Activated CD8-positive, alpha-beta T cell treated with anti-CD3 and anti-CD28 coated beads for 36 hours (primary cell): Measurements from ENCODE around the gene CMTM3. TPM values are rescaled to one million over a fixed set of nuclear protein-coding genes. Genes with fewer than 3 reads are reported as not detected.

Source experiments
- ATAC-seq: fragments of 200-7000 bp; cut with Tn5 transposase; one replicate; pipeline ENCODE4 v1.10.0; 2021; ENCODE audit warnings: mild to moderate bottlenecking, moderate library complexity
- CTCF ChIA-PET: fragments of 350-600 bp; sonication (Branson Sonifier 250); formaldehyde crosslinking; loops from one replicate; lab custom pipeline; 2021; ENCODE audit warnings: antibody characterized with exemption; lab: Charles Lee
- POLR2A ChIA-PET: fragments of 350-600 bp; sonication (Branson Sonifier 250); formaldehyde crosslinking; loops from one replicate; lab custom pipeline; 2021; ENCODE audit warnings: antibody characterized with exemption; lab: Charles Lee
- DNase-seq: peaks from one replicate; pipeline ENCODE4 v3.0.0-alpha.2; 2020
- H3K27ac Mint-ChIP-seq: one replicate; pipeline ENCODE4 v1.8.0; 2021; ENCODE audit warnings: mild to moderate bottlenecking, mixed read lengths
- H3K27me3 Mint-ChIP-seq: one replicate; pipeline ENCODE4 v1.8.0; 2021; ENCODE audit warnings: mixed read lengths
- H3K36me3 Mint-ChIP-seq: one replicate; pipeline ENCODE4 v1.8.0; 2021; ENCODE audit warnings: low read depth, mixed read lengths
- H3K4me1 Mint-ChIP-seq: one replicate; pipeline ENCODE4 v1.8.0; 2021; ENCODE audit warnings: low read depth, mixed read lengths
- H3K4me3 Mint-ChIP-seq: one replicate; pipeline ENCODE4 v1.8.0; 2021; ENCODE audit warnings: mild to moderate bottlenecking, moderate library complexity, mixed read lengths
- H3K9me3 Mint-ChIP-seq: one replicate; pipeline ENCODE4 v1.8.0; 2021; ENCODE audit warnings: mixed read lengths
- CTCF ChIP-seq: fragments of 200-600 bp; IDR thresholded peaks from one replicate; pipeline ENCODE4 v1.8.0; 2022; ENCODE audit warnings: antibody characterized with exemption, mild to moderate bottlenecking
- intact Hi-C: fragments of 100-400 bp; cut with micrococcal nuclease; formaldehyde crosslinking; loops from one replicate; pipeline ENCODE4 v1.10.0; 2022
- total RNA-seq, 2 experiments: library from RNA; stranded (reverse); gene quantifications; one replicate each; pipeline ENCODE4 v1.2.3, GENCODE V29; 2021

CMTM3 gene
- total RNA-seq, 2 experiments from 2014 or later = 48.0 to 49.4 TPM

GRCh38 chr16:66580605-66581209 lies 23.8 kb upstream of the CMTM3 start:
- Mint-ChIP-seq H3K27me3 (peaks cover 34% of the 10 kb centered on the region), H3K36me3 (peaks cover 2% of the 10 kb centered on the region), H3K27ac (no peak overlapping the region), H3K4me3 (no peak overlapping the region), H3K9me3 (no peaks in the 10 kb centered on the region), H3K4me1 (peaks cover 23% of the 10 kb centered on the region)
- intact Hi-C loops = no loop called here
- CTCF ChIA-PET = interaction anchor here (1.5 to 3.9 kb wide), 5 partner anchors 9 to 30 kb away, joined by 4 to 26 read pairs (median 16); partner anchors contain the start of gene TK2
- POLR2A ChIA-PET = interaction anchor here (1.5 to 3.7 kb wide), 3 partner anchors 9 to 21 kb away, joined by 4 to 19 read pairs (median 10); no protein-coding TSS in a partner anchor
- ATAC-seq (no peak), DNase-seq (no peak)
- no peak for TF ChIP-seq CTCF

GRCh38 chr16:66581246-66581952 lies 23.1 kb upstream of the CMTM3 start:
- CTCF ChIA-PET = interaction anchor here (1.0 to 3.9 kb wide), 7 partner anchors 8 to 175 kb away, joined by 3 to 26 read pairs (median 8); partner anchors contain the start of gene TK2
- POLR2A ChIA-PET = interaction anchor here (3.7 kb wide), 1 partner anchor 11 kb away, joined by 19 read pairs; no protein-coding TSS in a partner anchor
- ATAC-seq = no peak
- H3K4me3 Mint-ChIP-seq = no peak overlapping the region
- no peak for TF ChIP-seq CTCF
- H3K27me3 Mint-ChIP-seq = peaks cover 34% of the 10 kb centered on the region
- H3K36me3 Mint-ChIP-seq = peaks cover 2% of the 10 kb centered on the region
- H3K27ac Mint-ChIP-seq = no peak overlapping the region
- H3K4me1 Mint-ChIP-seq = peaks cover 26% of the 10 kb centered on the region
- H3K9me3 Mint-ChIP-seq = no peaks in the 10 kb centered on the region
- intact Hi-C loops = no loop called here
- DNase-seq = no peak

- CTCF ChIA-PET = interaction anchor here (1.2 to 2.1 kb wide), 3 partner anchors 12 to 23 kb away, joined by 3 to 5 read pairs (median 4); no protein-coding TSS in a partner anchor
Observed at GRCh38 chr16:66585481-66586239, 18.8 kb upstream of the CMTM3 start.

More at GRCh38 chr16:66585481-66586239, 18.8 kb upstream of the CMTM3 start:
- Mint-ChIP-seq H3K4me1 (peaks cover 41% of the 10 kb centered on the region), H3K36me3 (no peaks in the 10 kb centered on the region), H3K27ac (no peak overlapping the region), H3K9me3 (no peaks in the 10 kb centered on the region), H3K27me3 (peaks cover 8% of the 10 kb centered on the region), H3K4me3 (no peak overlapping the region)
- no peak for TF ChIP-seq CTCF
- ATAC-seq (no peak), DNase-seq (no peak)
- intact Hi-C loops = loop anchor here (5.0 kb wide), 1 partner anchor 178 kb away; no protein-coding TSS in a partner anchor
- POLR2A ChIA-PET = no interaction called here
